ENCODE data around the gene TRPM3.

DNA sequence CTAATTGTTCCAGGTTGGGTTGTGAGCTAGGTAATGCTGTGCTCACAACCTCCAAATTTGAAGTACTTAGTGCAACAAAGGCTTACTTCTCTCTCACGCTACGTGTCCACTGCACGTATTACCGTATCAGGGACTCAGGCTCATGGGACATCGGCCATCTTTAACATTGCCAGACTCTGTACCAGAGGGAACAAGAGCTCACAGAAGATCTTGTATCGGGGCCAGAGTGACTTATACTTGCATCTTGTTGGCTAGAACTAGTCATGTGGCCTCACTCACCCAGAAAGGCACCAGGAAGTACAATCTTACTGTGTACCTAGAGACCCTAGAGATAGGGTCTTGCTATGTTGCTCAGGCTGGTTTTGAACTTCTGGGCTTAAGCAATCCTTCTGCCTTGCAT lies 625.9 kb downstream of the TRPM3 start:
- TF ChIP-seq POLR2A (IDR thresholded peaks at IDR 0.05; ENCODE audit: low read length): no peak
- TF ChIP-seq, protein P1, sequence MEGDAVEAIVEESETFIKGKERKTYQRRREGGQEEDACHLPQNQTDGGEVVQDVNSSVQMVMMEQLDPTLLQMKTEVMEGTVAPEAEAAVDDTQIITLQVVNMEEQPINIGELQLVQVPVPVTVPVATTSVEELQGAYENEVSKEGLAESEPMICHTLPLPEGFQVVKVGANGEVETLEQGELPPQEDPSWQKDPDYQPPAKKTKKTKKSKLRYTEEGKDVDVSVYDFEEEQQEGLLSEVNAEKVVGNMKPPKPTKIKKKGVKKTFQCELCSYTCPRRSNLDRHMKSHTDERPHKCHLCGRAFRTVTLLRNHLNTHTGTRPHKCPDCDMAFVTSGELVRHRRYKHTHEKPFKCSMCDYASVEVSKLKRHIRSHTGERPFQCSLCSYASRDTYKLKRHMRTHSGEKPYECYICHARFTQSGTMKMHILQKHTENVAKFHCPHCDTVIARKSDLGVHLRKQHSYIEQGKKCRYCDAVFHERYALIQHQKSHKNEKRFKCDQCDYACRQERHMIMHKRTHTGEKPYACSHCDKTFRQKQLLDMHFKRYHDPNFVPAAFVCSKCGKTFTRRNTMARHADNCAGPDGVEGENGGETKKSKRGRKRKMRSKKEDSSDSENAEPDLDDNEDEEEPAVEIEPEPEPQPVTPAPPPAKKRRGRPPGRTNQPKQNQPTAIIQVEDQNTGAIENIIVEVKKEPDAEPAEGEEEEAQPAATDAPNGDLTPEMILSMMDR (IDR thresholded peaks at IDR 0.05): no peak
- no peak for TF ChIP-seq ESRRA (IDR thresholded peaks at IDR 0.05; ENCODE audit: borderline replicate concordance, low read length)
- no peak for TF ChIP-seq ZSCAN20 (CRISPR knock-in tag; IDR thresholded peaks at IDR 0.05)
- TF ChIP-seq, protein P2, sequence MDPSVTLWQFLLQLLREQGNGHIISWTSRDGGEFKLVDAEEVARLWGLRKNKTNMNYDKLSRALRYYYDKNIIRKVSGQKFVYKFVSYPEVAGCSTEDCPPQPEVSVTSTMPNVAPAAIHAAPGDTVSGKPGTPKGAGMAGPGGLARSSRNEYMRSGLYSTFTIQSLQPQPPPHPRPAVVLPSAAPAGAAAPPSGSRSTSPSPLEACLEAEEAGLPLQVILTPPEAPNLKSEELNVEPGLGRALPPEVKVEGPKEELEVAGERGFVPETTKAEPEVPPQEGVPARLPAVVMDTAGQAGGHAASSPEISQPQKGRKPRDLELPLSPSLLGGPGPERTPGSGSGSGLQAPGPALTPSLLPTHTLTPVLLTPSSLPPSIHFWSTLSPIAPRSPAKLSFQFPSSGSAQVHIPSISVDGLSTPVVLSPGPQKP (IDR thresholded peaks at IDR 0.05; ENCODE audit: low read depth, low read length): no peak
- TF ChIP-seq NFE2L2 (conservative IDR thresholded peaks at IDR 0.05; ENCODE audit: low read length): no peak
- TF ChIP-seq KDM1A (IDR thresholded peaks at IDR 0.05; ENCODE audit: low read depth): no peak
- TF ChIP-seq CEBPB (IDR thresholded peaks at IDR 0.05): no peak
- TF ChIP-seq, protein P3, sequence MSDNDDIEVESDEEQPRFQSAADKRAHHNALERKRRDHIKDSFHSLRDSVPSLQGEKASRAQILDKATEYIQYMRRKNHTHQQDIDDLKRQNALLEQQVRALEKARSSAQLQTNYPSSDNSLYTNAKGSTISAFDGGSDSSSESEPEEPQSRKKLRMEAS (IDR thresholded peaks at IDR 0.05): no peak
- no peak for TF ChIP-seq MAZ (IDR thresholded peaks at IDR 0.05; ENCODE audit: borderline replicate concordance, low read depth, low read length)
- no peak for TF ChIP-seq JUN (IDR thresholded peaks at IDR 0.05)
- TF ChIP-seq KDM5A (IDR thresholded peaks at IDR 0.05): no peak
- no peak for TF ChIP-seq SMC3 (IDR thresholded peaks at IDR 0.05)

Measured in A549 (cell line).